ENCODE data around the gene STIP1. TPM values are rescaled to one million over a fixed set of nuclear protein-coding genes. Genes with fewer than 3 reads are reported as not detected.

The STIP1 gene
- polyA plus RNA-seq, 1 experiment, result 139 TPM

GRCh38 chr11:64178951-64179639 is 6.9 kb upstream of the STIP1 start:
- POLR2A ChIA-PET, result no interaction called here
- Histone ChIP-seq H3K4me3 (ENCODE audit: low read depth, low read length) (no peak overlapping the region), H3K36me3 (ENCODE audit: control insufficient read depth, insufficient read depth, low read length) (no peaks in the 10 kb centered on the region), H3K27me3 (ENCODE audit: control insufficient read depth, insufficient read depth, low read length) (no peaks in the 10 kb centered on the region)
- CTCF ChIA-PET, result no interaction called here
- TF ChIP-seq CTCF (IDR thresholded peaks at IDR 0.05; ENCODE audit: insufficient read depth, low read depth, low read length), result no peak
- no peak for DNase-seq (ENCODE audit: low read depth)

GRCh38 chr11:64180891-64181290 is 5.1 kb upstream of the STIP1 start:
- Histone ChIP-seq H3K4me3 (ENCODE audit: low read depth, low read length) (no peak overlapping the region), H3K27me3 (ENCODE audit: control insufficient read depth, insufficient read depth, low read length) (no peaks in the 10 kb centered on the region), H3K36me3 (ENCODE audit: control insufficient read depth, insufficient read depth, low read length) (no peaks in the 10 kb centered on the region)
- DNase-seq (ENCODE audit: low read depth), result no peak
- ChIA-PET POLR2A (no interaction called here), CTCF (interaction anchor here (0.8 to 1.4 kb wide), 2 partner anchors 120 to 180 kb away, joined by 3 to 4 read pairs; no protein-coding TSS in a partner anchor)
- TF ChIP-seq CTCF (IDR thresholded peaks at IDR 0.05; ENCODE audit: insufficient read depth, low read depth, low read length), result no peak

- H3K4me3 ChIP-seq (ENCODE audit: low read depth, low read length), result no peak overlapping the region
- peak; percentile 72 for DNase-seq (ENCODE audit: low read depth)
- no peak for TF ChIP-seq CTCF (IDR thresholded peaks at IDR 0.05; ENCODE audit: insufficient read depth, low read depth, low read length)
- ChIA-PET CTCF (interaction anchor here (0.8 to 1.4 kb wide), 2 partner anchors 119 to 181 kb away, joined by 3 to 4 read pairs; no protein-coding TSS in a partner anchor), POLR2A (interaction anchor here (0.7 kb wide), 1 partner anchor 37 kb away, joined by 3 read pairs; no protein-coding TSS in a partner anchor)
- no peaks in the 10 kb centered on the region for H3K36me3 ChIP-seq (ENCODE audit: control insufficient read depth, insufficient read depth, low read length)
- H3K27me3 ChIP-seq (ENCODE audit: control insufficient read depth, insufficient read depth, low read length), result no peaks in the 10 kb centered on the region
Observed at GRCh38 chr11:64181506-64182411, 4.2 kb upstream of the STIP1 start.

- POLR2A ChIA-PET, result no interaction called here
- Histone ChIP-seq H3K4me3 (ENCODE audit: low read depth, low read length) (no peak overlapping the region), H3K36me3 (ENCODE audit: control insufficient read depth, insufficient read depth, low read length) (peaks cover 2% of the 10 kb centered on the region), H3K27me3 (ENCODE audit: control insufficient read depth, insufficient read depth, low read length) (no peaks in the 10 kb centered on the region)
- no peak for TF ChIP-seq CTCF (IDR thresholded peaks at IDR 0.05; ENCODE audit: insufficient read depth, low read depth, low read length)
- no peak for DNase-seq (ENCODE audit: low read depth)
- CTCF ChIA-PET, result interaction anchor here (0.7 to 3.1 kb wide), 4 partner anchors 8 to 510 kb away, joined by 3 to 19 read pairs (median 4); partner anchors contain the start of gene ESRRA
Observed at GRCh38 chr11:64183890-64184289, 2.1 kb upstream of the STIP1 start.
